ENCODE results near the gene PPT2.
"Not testable (repeated sequence)": the region's sequence is repeated elsewhere in the genome, so short reads cannot be mapped to it uniquely, and the experiment has no call there.

Gene PPT2

DNA sequence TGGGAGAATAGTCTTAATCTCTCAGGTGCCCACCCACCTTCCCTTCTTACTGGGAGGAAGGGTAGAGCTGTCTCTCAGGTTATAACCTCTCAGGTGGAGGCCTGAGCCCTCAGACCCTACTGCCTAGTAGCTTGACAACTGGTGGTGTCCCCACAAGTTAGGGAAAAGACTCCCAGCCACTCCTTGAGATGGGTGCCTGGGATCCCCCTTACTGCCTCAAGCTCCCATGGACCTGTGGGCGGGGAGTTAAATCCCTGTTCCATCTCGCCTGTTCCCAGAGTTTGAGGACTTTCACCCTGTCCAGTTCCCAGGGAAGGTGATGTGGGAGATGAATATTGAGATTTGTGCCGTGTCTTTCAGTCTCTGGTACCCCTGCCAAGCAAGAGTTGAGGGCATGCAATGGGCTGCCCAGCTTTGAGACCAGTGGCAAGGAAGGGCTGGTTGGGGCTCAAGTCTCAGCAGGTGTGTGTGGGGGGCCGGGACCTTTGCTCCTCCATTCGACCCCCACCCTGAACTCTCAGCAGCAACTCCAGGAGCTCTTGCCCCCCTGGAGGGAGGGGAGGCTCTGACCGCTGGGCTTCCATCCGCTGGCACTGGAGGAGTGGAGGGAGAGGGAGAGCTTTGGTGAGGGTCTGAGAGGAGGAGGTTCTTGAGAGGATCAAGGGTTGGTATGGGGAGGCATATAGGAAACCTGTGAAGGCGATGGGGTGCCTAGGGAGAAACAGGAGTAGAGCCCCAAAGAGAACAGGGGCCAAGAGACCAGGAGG lies 37.2 kb downstream of the PPT2 start:
- DNase-seq = no peak

DNA sequence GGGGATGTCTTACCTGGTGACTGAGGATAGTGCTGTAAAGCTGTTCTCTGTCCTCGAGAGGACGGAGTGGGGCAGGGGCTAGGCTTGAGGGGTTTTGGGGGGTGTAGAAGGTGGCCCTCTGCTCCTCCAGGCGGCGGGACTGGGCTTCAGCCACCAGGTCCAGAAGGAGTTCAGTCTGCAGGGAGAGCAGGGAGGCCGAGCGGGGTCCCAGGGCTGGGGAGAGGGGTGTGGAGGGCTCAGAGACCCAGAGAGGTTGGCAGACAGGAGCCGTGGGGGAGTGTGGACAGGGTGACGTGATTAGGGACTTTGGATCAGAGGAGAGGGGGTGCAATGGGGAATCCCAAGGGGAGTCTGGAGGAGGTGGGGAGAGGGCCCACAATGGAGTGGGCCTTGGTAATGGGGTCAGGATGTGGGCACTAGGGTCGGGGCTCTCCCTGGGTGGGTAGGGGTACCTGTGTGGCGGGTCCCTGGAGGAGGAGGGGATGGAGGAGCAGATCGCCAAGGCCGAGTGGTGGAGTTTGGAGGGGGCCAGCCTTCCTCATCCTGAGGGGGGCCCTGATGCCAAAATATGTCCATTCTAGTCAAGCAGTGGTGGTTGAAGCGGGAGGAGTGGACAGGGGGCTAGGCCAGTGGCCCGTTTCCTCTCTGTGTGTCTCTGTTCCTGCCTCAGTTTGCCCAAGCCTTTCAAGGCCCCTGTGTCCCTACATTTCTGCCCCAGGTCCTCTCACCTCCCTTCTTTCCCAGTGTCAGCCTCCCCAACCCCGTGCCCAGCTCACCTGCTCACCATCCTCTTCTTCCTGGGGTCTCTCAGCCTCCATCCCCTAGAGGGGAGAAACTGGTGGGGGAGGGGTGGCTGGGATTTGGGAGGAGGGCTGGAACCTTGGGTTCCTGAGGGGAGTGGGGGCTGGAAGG lies 38.0 kb downstream of the PPT2 start:
- DNase-seq = no peak

DNA sequence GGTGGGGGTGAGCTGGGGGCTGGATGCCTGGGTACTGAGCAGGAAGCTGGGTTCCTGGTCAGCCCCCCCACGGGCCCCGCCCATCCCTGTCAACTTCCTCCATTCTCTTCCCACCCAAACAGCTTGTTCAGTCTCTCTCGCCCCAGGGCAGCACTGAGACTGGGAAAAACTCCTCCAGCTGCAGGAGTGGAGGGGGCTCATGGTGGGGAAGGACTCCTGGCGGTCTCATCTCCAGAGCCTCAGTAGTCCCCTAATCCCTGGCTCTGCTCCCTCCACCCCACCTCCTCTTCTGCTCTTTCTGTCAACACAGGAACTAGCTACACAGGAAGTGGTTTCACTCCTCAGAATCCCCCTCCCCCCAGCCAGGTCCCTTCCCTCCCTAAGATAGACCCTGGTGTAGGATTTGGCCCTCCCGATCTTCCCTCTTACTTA lies 38.7 kb downstream of the PPT2 start, which contains the start of gene GPSM3:
TSS of gene GPSM3 (minus strand) at position 36 of the 432 bp plus-strand sequence. CDS start 130 bp downstream, outside the sequence.
- peak; percentile 62 for DNase-seq

DNA sequence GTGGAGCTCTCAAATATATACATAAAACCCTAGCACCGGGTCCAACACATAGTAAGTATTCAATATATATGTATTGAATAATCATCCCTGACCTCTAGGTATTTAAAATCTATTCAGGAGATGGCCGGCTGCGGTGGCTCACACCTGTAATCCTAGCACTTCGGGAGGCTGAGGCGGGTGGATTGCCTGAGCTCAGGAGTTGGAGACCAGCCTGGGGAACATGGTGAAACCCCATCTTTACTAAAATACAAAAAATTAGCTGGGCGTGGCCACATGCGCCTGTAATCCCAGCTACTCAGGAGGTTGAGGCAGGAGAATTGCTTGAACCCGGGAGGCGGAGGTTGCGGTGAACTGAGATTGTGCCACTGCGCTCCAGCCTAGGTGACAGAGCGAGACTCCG lies 39.2 kb downstream of the PPT2 start:
- DNase-seq = not testable (repeated sequence)

DNA sequence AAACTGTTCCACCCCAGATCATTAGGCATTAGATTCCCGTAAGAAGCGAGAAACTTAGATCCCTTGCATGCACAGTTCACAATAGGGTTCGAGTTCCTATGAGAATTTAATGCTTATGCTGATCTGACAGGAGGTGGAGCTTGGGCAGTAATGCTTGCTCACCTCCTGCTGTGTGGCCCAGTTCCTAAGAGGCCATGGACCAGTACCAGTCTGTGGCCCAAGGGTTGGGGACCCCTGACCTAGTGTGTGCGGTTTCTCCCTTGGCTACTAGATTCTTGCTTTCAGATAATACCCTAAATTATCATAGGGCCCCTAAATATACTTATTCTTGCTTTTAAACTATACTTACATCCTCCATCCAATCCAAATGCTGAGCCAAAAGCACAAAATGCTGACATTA lies 40.4 kb downstream of the PPT2 start:
- no peak for DNase-seq

DNA sequence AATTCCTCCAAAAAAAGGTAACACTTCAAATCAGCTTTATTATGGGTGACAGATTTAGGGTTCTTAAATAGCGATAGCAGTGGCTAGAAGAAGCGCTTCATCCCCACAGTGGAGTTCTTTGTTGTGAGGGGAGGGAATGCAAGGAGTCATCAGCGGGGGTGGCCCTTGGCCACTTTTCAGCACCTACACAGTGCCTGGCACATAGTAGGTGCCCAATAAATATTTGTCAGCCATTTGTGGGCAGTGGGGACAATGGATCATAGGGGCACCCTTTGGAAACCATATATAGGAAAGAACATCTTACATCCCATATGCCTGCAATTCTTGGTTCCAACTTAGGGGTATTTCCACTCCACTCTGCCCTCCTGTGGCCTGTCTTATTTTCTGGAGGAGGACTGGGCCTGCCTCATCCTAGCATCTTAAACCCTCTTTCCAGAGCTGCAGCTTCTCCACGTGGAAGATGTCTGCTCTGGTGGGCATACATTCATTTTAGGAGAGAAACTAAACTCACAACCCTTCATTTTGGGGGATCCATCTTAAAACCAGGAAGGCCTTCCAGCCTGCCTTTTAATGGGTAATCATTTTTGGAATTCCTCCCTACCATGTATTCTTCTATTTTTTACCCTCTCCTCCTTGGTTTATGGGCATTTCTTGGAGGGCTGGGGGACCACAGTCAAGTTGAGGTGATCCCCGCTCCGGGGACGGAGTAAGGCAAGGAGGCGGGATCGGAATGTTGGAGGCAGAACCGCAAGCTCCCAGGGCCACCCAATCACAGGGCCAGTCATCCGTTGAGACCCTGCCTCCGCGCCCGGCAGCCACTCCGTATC lies 41.1 kb downstream of the PPT2 start:
- peak; percentile 57 for DNase-seq

DNA sequence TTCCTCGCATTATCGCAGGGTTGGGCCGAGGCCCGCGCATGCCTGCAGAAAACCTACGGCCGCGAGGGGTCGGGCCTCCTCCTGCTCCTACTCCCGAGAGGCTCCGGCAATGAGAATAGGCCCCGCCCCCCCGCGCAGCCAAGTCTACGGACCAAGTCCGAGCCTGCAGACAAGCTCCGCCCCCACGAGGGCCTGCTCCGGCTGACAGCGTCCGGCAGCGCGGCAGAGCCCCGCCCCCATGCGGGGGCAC lies 41.6 kb downstream of the PPT2 start:
- peak; percentile 100 for DNase-seq

DNA sequence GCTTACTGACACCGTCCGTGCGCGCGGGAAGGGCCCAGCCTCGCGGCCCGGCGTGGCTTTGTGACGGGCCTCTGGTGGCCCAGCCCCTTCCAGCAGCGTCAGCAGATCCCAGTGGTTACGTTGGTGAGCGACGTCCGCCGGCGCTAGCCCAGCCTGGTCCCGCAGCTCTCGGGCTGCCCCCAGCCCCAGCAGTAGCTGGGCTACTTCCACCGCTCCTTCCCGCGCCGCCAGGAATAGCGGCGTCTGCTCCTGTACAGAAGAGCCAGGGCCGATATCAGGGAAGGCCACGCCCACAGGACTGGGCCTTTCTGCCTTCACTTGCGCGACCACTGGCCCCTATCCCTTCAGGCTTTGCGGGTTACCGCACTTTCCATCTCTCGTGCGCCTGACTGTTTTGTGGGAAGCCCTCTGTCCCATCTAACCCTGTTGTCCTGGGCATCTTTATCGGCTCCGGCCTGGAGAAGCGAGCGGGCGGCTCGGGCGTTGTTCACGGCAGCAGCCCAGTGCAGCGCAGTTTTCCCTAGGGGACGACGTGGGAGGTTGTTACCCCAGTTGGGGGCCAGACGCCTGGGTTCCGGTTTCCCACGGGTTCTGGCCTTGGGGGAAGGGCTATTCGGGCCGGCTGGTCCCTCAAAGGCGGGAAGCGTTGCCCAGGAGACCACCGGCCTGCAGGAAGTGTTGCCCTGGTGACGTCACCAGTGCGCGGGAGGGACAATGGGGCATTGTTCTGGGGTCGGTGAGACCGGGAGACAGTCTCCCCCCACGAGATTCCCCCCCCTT lies 42.2 kb downstream of the PPT2 start:
- DNase-seq = peak; percentile 95

DNA sequence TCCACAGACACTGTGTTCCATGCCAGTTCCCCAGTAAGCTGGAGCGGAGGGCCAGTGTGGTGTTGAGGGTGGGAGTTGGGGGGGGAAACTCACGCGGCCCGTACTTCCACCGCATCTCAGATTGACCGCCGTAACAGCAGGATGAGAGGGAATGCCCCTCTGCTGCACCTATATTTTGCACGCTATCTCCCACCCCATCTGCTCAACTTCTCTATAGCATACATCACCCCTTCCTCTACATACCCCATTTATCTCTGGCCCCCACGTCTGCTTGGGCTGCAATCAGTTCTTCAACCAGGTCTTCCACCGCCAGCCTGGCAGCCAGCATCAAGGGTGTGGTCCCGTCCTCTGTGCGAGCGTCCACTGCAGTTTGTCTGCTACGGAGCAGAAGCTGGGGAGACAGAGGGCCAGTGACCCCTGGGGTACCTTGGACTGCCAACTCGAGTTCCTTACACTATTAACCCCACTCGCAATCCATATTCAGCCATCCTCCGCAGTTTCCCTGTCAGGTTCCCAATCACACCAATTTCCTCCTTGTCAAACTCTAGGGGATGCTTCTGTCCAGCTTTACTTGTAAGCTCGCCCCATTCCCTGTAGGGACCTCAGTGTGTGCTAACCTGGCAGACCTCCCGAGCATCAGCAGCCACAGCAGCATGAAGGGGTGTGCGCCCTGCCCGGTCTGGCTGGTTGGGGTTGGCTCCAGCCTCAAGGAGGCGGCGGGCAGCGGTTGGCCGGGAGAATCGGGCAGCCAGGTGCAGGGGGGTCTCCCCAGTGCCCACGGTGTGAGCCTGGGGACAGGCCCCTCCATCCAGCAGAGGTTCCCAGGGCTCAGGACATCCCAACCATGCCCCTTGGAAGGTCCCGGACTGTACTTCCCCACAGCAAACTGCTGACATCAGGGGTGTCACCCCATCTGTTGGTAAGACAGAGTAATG lies 43.0 kb downstream of the PPT2 start:
- peak; percentile 72 for DNase-seq

DNA sequence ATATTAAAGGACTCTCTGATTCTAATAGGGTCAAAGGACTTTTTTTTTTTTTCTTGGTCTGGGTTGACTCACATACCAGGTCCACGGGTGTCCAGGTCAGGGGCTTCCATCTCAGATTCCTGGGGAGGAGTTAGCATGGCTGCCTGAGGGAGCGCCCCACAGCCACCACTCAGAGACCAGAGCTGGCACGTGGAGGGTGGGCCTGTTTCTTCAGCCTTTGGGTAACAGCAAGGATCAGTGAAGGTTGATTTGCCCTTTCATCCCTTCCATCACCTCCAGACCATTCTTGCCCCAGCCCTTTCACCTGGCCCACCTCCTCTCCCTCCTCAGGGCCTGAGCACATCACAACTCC lies 44.4 kb downstream of the PPT2 start:
- no peak for DNase-seq

DNA sequence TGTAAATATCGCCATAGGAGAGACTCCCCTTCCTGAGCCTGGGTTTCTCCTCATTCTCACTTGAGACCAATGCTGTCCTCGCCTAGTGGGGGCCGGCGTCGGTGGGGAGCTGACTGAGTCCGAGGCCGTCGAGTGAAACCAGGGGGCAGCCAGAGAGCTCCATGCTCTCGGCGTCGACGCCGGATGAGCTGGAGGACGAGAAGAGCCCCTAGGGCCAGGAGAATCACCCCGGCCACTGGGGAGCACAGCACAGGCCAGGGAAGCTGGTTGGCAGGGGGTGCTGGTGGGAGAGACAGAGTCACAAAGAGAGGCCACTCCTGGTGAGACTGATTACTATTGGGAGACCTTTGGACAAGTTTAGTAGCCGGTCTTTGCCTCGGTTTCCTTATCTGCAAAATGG lies 44.9 kb downstream of the PPT2 start:
- DNase-seq = no peak

DNA sequence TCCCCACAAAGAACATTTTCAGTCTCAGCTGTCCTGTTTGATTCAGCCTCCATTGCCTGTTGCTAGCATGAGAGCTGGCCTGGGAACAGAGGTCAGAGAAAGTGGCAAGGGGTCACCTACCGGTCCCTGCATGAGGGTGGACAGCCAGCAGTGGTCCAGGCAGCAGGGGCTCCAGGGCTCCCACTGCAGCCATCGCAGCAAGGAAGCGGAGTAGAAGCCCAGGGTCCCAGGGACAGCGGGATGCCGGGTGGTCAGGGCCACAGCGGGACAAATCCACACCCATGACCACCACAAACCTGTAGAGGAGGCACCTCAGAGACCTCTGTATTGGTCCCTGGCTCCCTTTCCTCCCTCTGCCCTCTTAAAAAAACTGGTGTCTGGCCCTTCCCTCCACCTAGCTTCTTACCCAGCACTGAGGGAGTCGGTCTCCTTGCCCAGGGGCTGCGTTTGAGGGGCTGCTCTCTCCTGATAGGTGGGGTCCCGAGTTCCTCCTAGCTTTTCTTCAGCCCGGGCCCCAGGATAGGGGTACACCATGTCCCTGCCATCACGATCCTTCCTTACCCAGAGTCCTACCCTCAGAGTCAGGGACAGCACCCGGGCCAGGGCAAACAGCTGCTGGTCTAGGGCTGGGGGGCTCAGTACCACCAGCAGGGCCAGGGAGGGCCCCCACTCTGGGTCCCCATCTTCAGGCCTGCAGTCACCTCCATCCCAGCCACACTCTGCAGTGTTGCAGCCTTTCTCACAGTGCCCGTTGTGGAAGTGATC lies 47.0 kb downstream of the PPT2 start:
- no peak for DNase-seq

DNA sequence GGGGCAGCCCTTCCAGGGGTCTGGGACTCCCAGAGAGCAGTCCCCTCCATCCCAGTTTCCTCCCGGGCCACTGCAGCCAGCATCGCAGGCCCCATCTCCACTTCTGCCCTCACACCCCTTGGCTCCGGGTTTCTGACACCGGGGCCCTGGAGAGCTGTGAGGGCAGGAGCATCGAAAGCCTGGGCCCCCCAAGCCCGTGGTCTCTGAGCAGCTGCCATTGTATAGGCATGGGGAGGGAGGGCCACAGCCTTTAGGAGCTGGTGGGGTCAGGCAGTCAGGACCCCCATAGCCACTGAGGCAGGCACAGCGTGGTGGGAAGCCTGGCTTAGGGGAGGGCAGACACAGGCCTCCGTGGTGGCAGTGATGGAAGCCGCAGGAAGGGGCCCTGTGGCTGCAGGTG lies 48.2 kb downstream of the PPT2 start:
- no peak for DNase-seq

DNA sequence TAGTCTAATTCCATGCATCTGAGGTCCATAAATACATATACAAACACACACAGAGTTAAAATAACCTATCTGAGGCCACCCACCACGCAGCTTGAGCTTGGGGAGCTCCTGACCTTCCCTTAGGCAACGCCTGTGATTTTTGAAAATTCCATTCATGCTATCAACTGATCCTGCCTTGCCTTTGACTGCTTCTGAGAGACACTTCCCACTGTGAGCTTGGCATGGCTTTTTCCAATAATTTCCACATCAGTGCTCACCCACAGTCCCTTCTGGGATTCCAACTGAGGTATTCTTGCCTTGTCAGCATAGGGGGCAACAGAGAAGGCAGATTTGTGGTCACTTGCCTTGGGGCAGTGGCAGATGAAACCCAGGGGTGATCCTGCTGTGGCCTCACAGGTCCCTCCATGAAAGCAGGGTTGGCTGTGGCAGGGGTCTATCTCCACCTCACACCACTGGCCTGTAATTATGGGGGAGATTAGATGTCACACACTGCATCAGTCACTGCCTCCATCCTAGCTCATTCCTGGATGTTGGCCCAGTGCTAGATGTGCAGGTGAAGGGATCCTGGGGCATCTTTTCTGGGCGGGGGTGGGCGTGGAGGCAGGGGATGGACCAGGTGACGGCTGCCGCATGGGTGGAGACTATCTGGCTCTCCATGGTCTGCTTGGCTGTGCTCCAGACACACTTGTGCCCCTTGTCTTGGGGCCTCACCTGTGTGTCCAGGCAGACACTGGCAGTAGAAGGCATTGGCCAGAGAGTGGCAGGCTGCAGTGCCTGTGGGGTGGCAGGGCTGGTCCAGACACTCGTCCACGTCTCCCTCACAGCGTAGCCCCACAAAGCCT lies 49.7 kb downstream of the PPT2 start:
- no peak for DNase-seq

DNA sequence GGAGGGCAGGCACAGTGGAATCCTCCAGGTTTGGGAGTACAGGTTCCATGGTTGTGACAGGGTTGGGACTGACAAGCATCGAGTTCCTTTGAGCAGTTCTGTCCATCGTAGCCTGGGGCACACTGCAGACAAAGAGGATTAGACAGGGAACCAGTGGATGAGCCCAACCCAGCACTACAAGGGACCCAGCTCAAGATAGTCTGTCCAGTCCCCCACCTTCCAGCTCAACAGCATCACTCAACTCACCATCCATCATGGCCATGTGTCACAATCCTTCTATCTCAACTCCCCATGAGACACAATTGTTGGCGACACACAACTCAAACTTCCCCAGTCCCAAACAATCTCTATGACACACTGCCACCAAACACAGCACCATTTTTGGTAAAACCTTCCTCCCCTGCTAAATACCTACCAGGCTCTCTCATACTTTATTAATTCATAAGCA lies 50.4 kb downstream of the PPT2 start:
- DNase-seq = no peak

DNA sequence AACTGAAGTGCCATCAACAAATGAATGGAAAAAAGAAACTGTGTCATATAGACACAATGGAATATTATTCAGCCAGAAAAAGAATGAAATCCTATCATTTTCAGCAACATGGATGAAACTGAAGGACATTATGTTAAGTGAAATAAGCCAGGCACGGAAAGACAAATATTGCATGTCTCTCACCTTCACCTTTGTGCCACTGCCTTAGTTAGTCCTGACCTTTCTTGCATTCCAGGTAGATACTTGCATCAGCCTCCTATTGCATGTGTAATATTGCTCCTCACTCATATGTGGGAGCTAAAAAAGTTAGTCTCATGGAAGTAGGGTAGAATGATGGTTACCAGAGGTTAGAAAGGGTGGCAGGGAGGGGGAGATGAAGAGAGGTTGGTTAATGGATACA lies 55.1 kb downstream of the PPT2 start:
- no peak for DNase-seq

DNA sequence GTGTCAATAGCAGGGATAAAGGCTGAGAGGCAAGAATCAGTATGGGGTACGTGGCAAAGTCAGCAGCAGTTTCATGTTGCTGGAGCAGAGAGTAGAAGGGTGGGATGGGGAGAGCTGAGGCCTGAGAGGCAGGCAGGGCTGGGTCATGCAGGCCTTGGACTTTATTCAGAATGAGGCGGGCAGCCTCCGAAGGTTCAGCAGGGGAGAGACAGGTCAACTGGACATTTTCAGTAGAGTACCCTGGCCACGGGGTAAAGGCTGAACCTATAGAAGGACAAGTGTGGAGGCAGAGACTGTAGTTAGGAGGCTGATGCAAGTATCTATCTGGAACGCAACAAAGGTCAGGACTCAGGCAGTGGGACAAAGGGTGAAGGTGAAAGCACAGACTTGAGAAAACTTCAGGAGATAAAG lies 56.3 kb downstream of the PPT2 start:
- DNase-seq = no peak

DNA sequence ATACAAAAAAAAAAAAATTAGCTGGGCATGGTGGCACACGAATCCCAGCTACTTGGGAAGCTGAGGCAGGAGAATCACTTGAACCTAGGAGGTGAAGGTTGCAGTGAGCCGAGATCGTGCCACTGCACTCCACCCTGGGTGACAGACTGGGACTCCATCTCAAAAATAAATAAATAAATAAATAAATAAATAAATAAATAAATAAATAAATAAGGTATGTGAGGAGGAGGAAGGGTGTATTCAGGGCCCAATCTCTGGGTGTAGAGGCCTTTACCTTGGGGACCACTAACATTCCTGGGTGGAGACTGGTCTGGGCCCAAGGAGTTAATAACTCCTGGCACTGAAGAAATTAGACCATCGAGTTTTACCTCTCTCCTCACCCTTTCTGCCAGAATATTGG lies 57.5 kb downstream of the PPT2 start:
- DNase-seq = not testable (repeated sequence)

DNA sequence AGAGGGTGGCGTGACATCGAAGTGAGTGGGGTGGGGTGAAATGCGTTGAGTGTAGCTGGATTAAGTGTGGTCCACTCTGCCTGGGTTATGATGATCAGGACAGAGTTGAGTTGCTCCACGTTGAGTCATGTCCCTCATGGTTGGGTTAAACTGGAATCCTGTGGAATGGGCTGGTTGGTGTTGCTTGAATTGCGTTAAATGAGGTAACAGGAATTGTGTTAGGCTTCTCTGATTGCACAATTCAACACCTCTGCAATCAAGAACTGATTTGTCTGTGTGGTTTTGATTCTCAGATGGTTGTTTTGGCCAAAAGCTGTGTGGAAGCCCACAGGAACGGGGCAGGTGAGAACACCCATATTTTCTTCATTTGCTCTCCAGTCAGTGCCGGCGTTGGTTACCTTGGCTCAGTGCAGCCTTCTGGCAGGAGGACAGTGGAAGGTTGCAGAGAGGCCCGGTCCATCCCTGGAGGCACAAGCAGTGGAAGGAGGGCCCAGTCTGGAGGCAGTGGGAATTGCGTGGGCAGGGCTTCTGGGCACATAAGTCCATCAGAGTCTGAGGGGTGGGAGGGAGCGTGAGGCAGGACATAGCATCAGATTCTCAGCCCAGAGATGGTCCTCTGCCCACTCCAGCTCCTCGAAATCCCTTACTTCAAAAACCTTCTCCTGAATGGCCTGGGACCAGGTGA lies 58.3 kb downstream of the PPT2 start:
- no peak for DNase-seq
